ENCODE results near the gene ZCCHC24.

- TF ChIP-seq CTCF (conservative IDR thresholded peaks at IDR 0.05; ENCODE audit: low read length) = no peak
- no peak for TF ChIP-seq EZH2phosphoT487 (IDR thresholded peaks at IDR 0.05; ENCODE audit: borderline replicate concordance, low read depth, low read length)
These were observed at the start of gene ZCCHC24 for GRCh38 chr10:79445161-79445976.

Data from OCI-LY7 (cell line).